Measurements from ENCODE around the gene FOLH1. TPM values are rescaled to one million over a fixed set of nuclear protein-coding genes. Genes with fewer than 3 reads are reported as not detected.
"Not testable (repeated sequence)": the region's sequence is repeated elsewhere in the genome, so short reads cannot be mapped to it uniquely, and the experiment has no call there.

The FOLH1 gene
- total RNA-seq, 4 donors from 2014 or later, result 0.69 to 2.8 (median 0.94) TPM; not detected in 1

DNA sequence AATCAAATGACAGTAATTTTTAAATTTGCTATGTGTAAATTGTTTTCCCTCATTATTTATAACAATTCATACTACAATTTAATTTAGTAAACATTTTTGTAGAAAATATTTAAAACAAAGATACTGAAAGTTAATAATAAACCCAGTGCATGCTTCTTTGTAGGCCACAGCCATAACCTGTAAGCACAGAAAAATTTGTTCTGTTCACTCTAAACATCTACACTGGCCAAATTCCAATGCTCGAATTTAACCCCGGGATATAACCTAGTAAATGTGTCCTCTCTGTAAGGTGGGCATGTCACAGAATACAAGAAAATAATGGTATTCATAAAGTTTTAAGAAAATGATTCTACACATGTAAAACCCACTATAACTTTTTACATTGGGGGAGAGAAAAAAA is 22.2 kb downstream of the FOLH1 start:
- WGBS, 2 donors (ENCODE audit: low coverage in 1 of 2), result 65 to 86% methylated on average over 1 to 2 of the region's 2 CpGs

DNA sequence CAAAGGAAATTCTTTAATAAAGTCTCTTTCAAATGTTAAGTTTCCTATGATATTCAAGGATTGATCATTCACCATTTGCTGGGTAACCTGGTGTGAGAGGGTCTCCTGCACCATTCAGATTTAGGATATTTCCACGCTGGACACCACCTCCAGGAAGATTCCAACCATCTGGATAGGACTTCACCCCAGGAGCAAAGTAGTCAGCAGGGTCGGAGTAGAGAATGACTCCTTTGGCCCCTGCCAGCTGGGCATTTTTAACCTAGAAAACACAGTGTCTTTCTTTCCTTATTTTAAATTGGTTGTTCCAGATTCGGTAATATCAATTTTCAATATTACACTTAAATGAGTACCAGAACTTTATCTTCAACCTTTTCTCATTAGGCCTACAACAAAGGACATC is 22.8 kb downstream of the FOLH1 start:
- not testable (repeated sequence) for H3K27ac ChIP-seq, ATAC-seq, H3K36me3 ChIP-seq, H3K27me3 ChIP-seq, H3K9me3 ChIP-seq, H3K4me1 ChIP-seq, H3K4me3 ChIP-seq
- 57 to 86% methylated on average over 3 of the region's 3 CpGs for WGBS, 2 donors (ENCODE audit: low coverage in 1 of 2)

More for the DNA sequence above, 22.2 kb downstream of the FOLH1 start:
- H3K4me1 ChIP-seq, H3K27ac ChIP-seq, ATAC-seq, H3K27me3 ChIP-seq, H3K36me3 ChIP-seq, H3K4me3 ChIP-seq, H3K9me3 ChIP-seq: not testable (repeated sequence)

DNA sequence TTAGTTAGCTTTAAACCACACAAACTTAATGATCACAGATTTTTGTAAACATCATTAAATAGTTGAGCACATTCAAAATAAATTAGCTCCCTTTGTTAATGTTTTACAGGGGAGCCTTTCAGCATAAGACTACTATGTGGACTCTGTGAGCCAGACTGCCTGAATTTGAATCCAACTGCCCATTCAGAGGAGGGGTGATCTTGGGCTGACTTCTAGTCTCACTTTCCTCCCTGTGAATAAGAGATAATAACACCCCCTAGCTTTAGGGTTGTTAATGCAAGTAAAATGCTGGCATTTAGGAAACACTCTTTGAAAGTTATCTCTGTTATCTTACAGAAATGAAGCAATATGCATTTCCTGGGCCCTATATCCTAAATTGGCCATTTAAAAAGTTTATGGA is 23.6 kb downstream of the FOLH1 start:
- not testable (repeated sequence) for H3K9me3 ChIP-seq, H3K36me3 ChIP-seq, ATAC-seq

GRCh38 chr11:49177936-49178335 is 30.5 kb downstream of the FOLH1 start:
- WGBS, 2 donors (ENCODE audit: low coverage in 1 of 2), result 48% methylated on average over 3 of the region's 3 CpGs; no CpG with 5 or more reads in 1 of the 2 donors
- H3K27ac ChIP-seq, H3K4me3 ChIP-seq, H3K27me3 ChIP-seq, H3K9me3 ChIP-seq, H3K36me3 ChIP-seq, H3K4me1 ChIP-seq, ATAC-seq: not testable (repeated sequence)

More for the DNA sequence above, 23.6 kb downstream of the FOLH1 start:
- H3K4me1 ChIP-seq, H3K27ac ChIP-seq, H3K4me3 ChIP-seq, H3K27me3 ChIP-seq: not testable (repeated sequence)

DNA sequence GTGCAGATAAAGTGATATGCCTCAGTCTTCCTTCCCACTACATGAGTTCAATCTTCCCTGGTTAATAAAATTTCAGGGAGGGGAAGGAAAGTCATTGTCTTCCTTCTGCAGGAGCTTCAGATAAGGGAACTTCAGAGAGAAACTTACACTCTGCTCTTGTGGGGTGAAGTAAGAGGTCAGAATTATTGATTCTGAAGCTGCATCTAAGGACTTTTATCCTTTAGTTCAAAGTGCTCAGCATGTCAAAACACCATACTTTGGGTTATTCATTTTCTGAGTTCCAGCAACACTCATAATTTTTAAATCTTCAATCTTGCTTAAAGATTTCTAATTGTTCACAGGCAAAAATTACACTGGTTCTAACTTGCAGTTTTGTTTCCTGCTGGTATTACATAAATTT is 33.0 kb downstream of the FOLH1 start:
- H3K36me3 ChIP-seq, result not testable (repeated sequence)

GRCh38 chr11:49174691-49175366 is 33.6 kb downstream of the FOLH1 start:
- 30 to 57% methylated on average over 1 to 3 of the region's 3 CpGs for WGBS, 2 donors (ENCODE audit: low coverage in 1 of 2)
- not testable (repeated sequence) for ATAC-seq, H3K36me3 ChIP-seq, H3K9me3 ChIP-seq, H3K4me3 ChIP-seq, H3K27ac ChIP-seq, H3K27me3 ChIP-seq, H3K4me1 ChIP-seq

More for the DNA sequence above, 33.0 kb downstream of the FOLH1 start:
- H3K4me1 ChIP-seq, H3K9me3 ChIP-seq, H3K27me3 ChIP-seq, H3K27ac ChIP-seq, ATAC-seq, H3K4me3 ChIP-seq: not testable (repeated sequence)

GRCh38 chr11:49171613-49172012 is 36.8 kb downstream of the FOLH1 start:
- ATAC-seq, H3K4me3 ChIP-seq, H3K27me3 ChIP-seq, H3K4me1 ChIP-seq, H3K36me3 ChIP-seq, H3K27ac ChIP-seq, H3K9me3 ChIP-seq: not testable (repeated sequence)
- 68 to 75% methylated on average over 2 to 3 of the region's 3 CpGs for WGBS, 2 donors (ENCODE audit: low coverage in 1 of 2)

GRCh38 chr11:49169579-49169978 is 38.8 kb downstream of the FOLH1 start:
- not testable (repeated sequence) for H3K27me3 ChIP-seq, H3K27ac ChIP-seq, H3K4me3 ChIP-seq, H3K36me3 ChIP-seq, H3K9me3 ChIP-seq, H3K4me1 ChIP-seq, ATAC-seq
- WGBS, 2 donors (ENCODE audit: low coverage in 1 of 2), result 56 to 62% methylated on average over 3 of the region's 3 CpGs

- H3K27me3 ChIP-seq, H3K36me3 ChIP-seq, H3K4me1 ChIP-seq, H3K9me3 ChIP-seq, H3K27ac ChIP-seq, H3K4me3 ChIP-seq, ATAC-seq: not testable (repeated sequence)
- WGBS, 2 donors (ENCODE audit: low coverage in 1 of 2), result 74 to 79% methylated on average over 4 of the region's 4 CpGs
Measured at GRCh38 chr11:49168992-49169391, 39.4 kb downstream of the FOLH1 start.

GRCh38 chr11:49151211-49151610 is 57.2 kb downstream of the FOLH1 start:
- Histone ChIP-seq H3K27me3 (no peaks in the 10 kb centered on the region), H3K9me3 (no peaks in the 10 kb centered on the region), H3K27ac (no peak overlapping the region), H3K4me3 (no peak overlapping the region), H3K36me3 (no peaks in the 10 kb centered on the region), H3K4me1 (no peaks in the 10 kb centered on the region)
- no peak for ATAC-seq
- 68 to 78% methylated on average over 12 of the region's 12 CpGs for WGBS, 2 donors (ENCODE audit: low coverage in 1 of 2)
- TF ChIP-seq POLR2AphosphoS5 (IDR thresholded peaks at IDR 0.05) (no peak), EP300 (IDR thresholded peaks at IDR 0.05) (no peak), CTCF (IDR thresholded peaks at IDR 0.05) (no peak), POLR2A (IDR thresholded peaks at IDR 0.05) (no peak)

- not testable (repeated sequence) for H3K27me3 ChIP-seq, ATAC-seq, H3K36me3 ChIP-seq, H3K27ac ChIP-seq, H3K9me3 ChIP-seq, H3K4me3 ChIP-seq, H3K4me1 ChIP-seq
- 69% methylated on average over 5 of the region's 24 CpGs for WGBS, 2 donors (ENCODE audit: low coverage in 1 of 2)
Measured at GRCh38 chr11:49102356-49102755, 106.0 kb downstream of the FOLH1 start.
